HCT116 (cell line): ENCODE measurements around the gene APOLD1. TPM values are rescaled to one million over a fixed set of nuclear protein-coding genes. Genes with fewer than 3 reads are reported as not detected.

ENCODE experiments used
- ATAC-seq: fragments of 200-7000 bp; cut with Tn5 transposase; 2 replicates; pipeline ENCODE4 v1.9.1; 2020; ENCODE audit warnings: mild to moderate bottlenecking, moderate library complexity
- BruUV-seq: library from RNA; stranded (reverse); fragments of 400-500 nt; replicated peaks from 2 replicates; lab custom pipeline; 2021; lab: Mats Ljungman, UMichigan
- CTCF ChIA-PET: fragments of 300-600 bp; sonication (Branson Sonifier 250); formaldehyde crosslinking; loops from one replicate; lab custom pipeline; 2021; ENCODE audit warnings: antibody characterized with exemption; lab: Charles Lee
- POLR2A ChIA-PET: fragments of 300-600, 350-600 bp; sonication (Branson Sonifier 250); formaldehyde crosslinking; loops from one replicate; lab custom pipeline; 2021; ENCODE audit warnings: antibody characterized with exemption; lab: Charles Lee
- RAD21 ChIA-PET, 2 experiments: fragments of 300-600 bp; sonication (Branson Sonifier 250); formaldehyde crosslinking; loops; one replicate each; lab custom pipeline; 2023; ENCODE audit warnings: low total read pairs in 2 of 2; ENCODE audit not compliant: uncharacterized antibody in 2 of 2, unreplicated experiment in 2 of 2, low non-redundant PET in 1 of 2; lab: Charles Lee
- DNase-seq: peaks from one replicate; pipeline ENCODE4 v3.0.0-alpha.2; 2010; ENCODE audit warnings: low read depth, low spot score
- H2AFZ ChIP-seq: fragments of 200-600 bp; shearing (Covaris generic), sonication (generic); 2 replicates; pipeline ENCODE4 v1.6.1; 2017; ENCODE audit warnings: low read depth, mixed run types, mixed read lengths, antibody characterized with exemption, low read length; ENCODE audit not compliant: poor library complexity, severe bottlenecking
- H3K27ac ChIP-seq: 2 replicates; pipeline ENCODE4 v1.5.1; 2012; ENCODE audit warnings: low read depth, low read length
- H3K27me3 ChIP-seq: fragments of 200-600 bp; sonication (generic); 2 replicates; pipeline ENCODE4 v1.6.1; 2016; ENCODE audit warnings: mixed run types, low read length, mixed read lengths; ENCODE audit not compliant: insufficient read depth
- H3K36me3 ChIP-seq, 2 experiments: fragments of 200-500 bp in 1 of 2; fragments of 200-600 bp in 1 of 2; sonication (Bioruptor generic) in 1 of 2; sonication (generic) in 1 of 2; 2 replicates each; pipeline versions ENCODE4 v1.5.1 to v1.6.1; 2014 to 2016; ENCODE audit warnings: low read length in 2 of 2, inconsistent platforms in 1 of 2, mixed read lengths in 1 of 2, mixed run types in 1 of 2; ENCODE audit not compliant: insufficient read depth in 2 of 2, control insufficient read depth in 1 of 2
- H3K4me1 ChIP-seq, 2 experiments: fragments of 200-600 bp in 1 of 2; sonication (generic) in 1 of 2; 2 replicates each; pipeline versions ENCODE4 v1.5.1 to v1.6.1; 2012 to 2017; ENCODE audit warnings: low read length in 2 of 2, inconsistent platforms in 1 of 2, mild to moderate bottlenecking in 1 of 2, mixed read lengths in 1 of 2, mixed run types in 1 of 2, moderate library complexity in 1 of 2; ENCODE audit not compliant: insufficient read depth in 2 of 2, control insufficient read depth in 1 of 2
- H3K4me2 ChIP-seq: fragments of 200-600 bp; sonication (generic); 2 replicates; pipeline ENCODE4 v1.6.1; 2017; ENCODE audit warnings: mixed run types, low read length, mixed read lengths
- H3K4me3 ChIP-seq, 2 experiments: fragments of 200-600 bp in 1 of 2; sonication (generic) in 1 of 2; replicated peaks in 1 of 2; 2 replicates each; pipeline ENCODE4 v1.5.1; 2011 to 2016; ENCODE audit warnings: low read length in 2 of 2, control low read depth in 1 of 2, low read depth in 1 of 2, mild to moderate bottlenecking in 1 of 2, mixed read lengths in 1 of 2, mixed run types in 1 of 2
- H3K79me2 ChIP-seq: fragments of 200-600 bp; sonication (generic); 2 replicates; pipeline ENCODE4 v1.6.1; 2017; ENCODE audit warnings: mild to moderate bottlenecking, mixed run types, low read length, moderate library complexity, mixed read lengths; ENCODE audit not compliant: insufficient read depth
- H3K9ac ChIP-seq: fragments of 200-600 bp; sonication (generic); 2 replicates; pipeline ENCODE4 v1.6.1; 2016; ENCODE audit warnings: low read length, mixed read lengths
- H3K9me2 ChIP-seq: fragments of 200-600 bp; sonication (generic), shearing (Covaris generic); 2 replicates; pipeline ENCODE4 v1.6.1; 2017; ENCODE audit warnings: mixed run types, mild to moderate bottlenecking, moderate library complexity; ENCODE audit not compliant: insufficient read depth
- H3K9me3 ChIP-seq, 2 experiments: fragments of 200-500 bp in 1 of 2; fragments of 200-600 bp in 1 of 2; sonication (Bioruptor generic) in 1 of 2; sonication (generic) in 1 of 2; 2 replicates each; pipeline ENCODE4 v1.6.1; 2014 to 2017; ENCODE audit warnings: low read length in 2 of 2, mixed read lengths in 2 of 2, inconsistent platforms in 1 of 2, low read depth in 1 of 2, mild to moderate bottlenecking in 1 of 2, mixed run types in 1 of 2, moderate library complexity in 1 of 2; ENCODE audit not compliant: control insufficient read depth in 1 of 2, insufficient read depth in 1 of 2
- H4K20me1 ChIP-seq: fragments of 200-600 bp; sonication (generic), shearing (Covaris generic); 2 replicates; pipeline ENCODE4 v1.6.1; 2017; ENCODE audit warnings: mixed run types, mild to moderate bottlenecking, moderate library complexity; ENCODE audit not compliant: insufficient read depth
- CTCF ChIP-seq, 3 experiments: fragments of 200-600 bp in 1 of 3; sonication (generic) in 1 of 3; IDR thresholded peaks in 2 of 3; conservative IDR thresholded peaks in 1 of 3; 2 replicates each; pipeline ENCODE4 v1.5.1; 2012 to 2017; ENCODE audit warnings: low read depth in 2 of 3, low read length in 2 of 3, antibody characterized with exemption in 1 of 3, borderline replicate concordance in 1 of 3, control low read depth in 1 of 3, mild to moderate bottlenecking in 1 of 3, mixed read lengths in 1 of 3, mixed run types in 1 of 3, moderate library complexity in 1 of 3; ENCODE audit not compliant: insufficient read depth in 1 of 3
- EGR1 ChIP-seq: IDR thresholded peaks from 2 replicates; pipeline ENCODE4 v1.6.1; 2012; ENCODE audit warnings: low read depth
- EZH2 ChIP-seq: fragments of 200-600 bp; sonication (generic); IDR thresholded peaks from 2 replicates; pipeline ENCODE4 v1.6.1; 2017; ENCODE audit warnings: antibody characterized with exemption, mixed run types
- FOSL1 ChIP-seq: IDR thresholded peaks from 2 replicates; pipeline ENCODE4 v1.6.1; 2012; ENCODE audit warnings: low read depth
- JUND ChIP-seq: IDR thresholded peaks from 2 replicates; pipeline ENCODE4 v1.6.1; 2012
- MAX ChIP-seq: IDR thresholded peaks from 2 replicates; pipeline ENCODE4 v1.6.1; 2012
- POLR2A ChIP-seq: IDR thresholded peaks from 2 replicates; pipeline ENCODE4 v1.7.0; 2011; ENCODE audit warnings: borderline replicate concordance; ENCODE audit not compliant: insufficient read depth, insufficient read length; ENCODE audit errors: extremely low read depth
- RAD21 ChIP-seq: IDR thresholded peaks from 2 replicates; pipeline ENCODE4 v1.6.1; 2012; ENCODE audit warnings: low read depth, mild to moderate bottlenecking
- REST ChIP-seq: IDR thresholded peaks from 2 replicates; pipeline ENCODE4 v1.6.1; 2012; ENCODE audit warnings: low read depth
- SIN3A ChIP-seq: IDR thresholded peaks from 2 replicates; pipeline ENCODE4 v1.6.1; 2012; ENCODE audit warnings: low read depth
- TCF7L2 ChIP-seq: IDR thresholded peaks from 2 replicates; pipeline ENCODE4 v1.7.0; 2011; ENCODE audit warnings: borderline replicate concordance, inconsistent platforms; ENCODE audit not compliant: insufficient read depth, insufficient read length; ENCODE audit errors: extremely low read depth
- YY1 ChIP-seq: IDR thresholded peaks from 2 replicates; pipeline ENCODE4 v1.6.1; 2011; ENCODE audit warnings: low read length, low read depth, moderate library complexity, mild to moderate bottlenecking; ENCODE audit not compliant: insufficient replicate concordance; ENCODE audit errors: extremely low read depth
- ZBTB33 ChIP-seq: IDR thresholded peaks from 2 replicates; pipeline ENCODE4 v1.6.1; 2011; ENCODE audit warnings: mild to moderate bottlenecking, low read length, moderate library complexity; ENCODE audit not compliant: insufficient replicate concordance; ENCODE audit errors: extremely low read depth
- ZNF274 ChIP-seq: fragments of 200-500 bp; sonication (Bioruptor generic); IDR thresholded peaks from 2 replicates; pipeline ENCODE4 v1.6.1; 2014; ENCODE audit warnings: mild to moderate bottlenecking, low read depth, low read length, inconsistent platforms
- intact Hi-C: fragments of 100-400 bp; cut with micrococcal nuclease; formaldehyde crosslinking; loops from 2 replicates; pipeline ENCODE4 v1.10.0; 2022
- total RNA-seq: library from RNA; stranded (reverse); gene quantifications from one replicate; pipeline ENCODE4 v1.2.1, GENCODE V29; 2021; ENCODE audit not compliant: unreplicated experiment

APOLD1 gene
- total RNA-seq, 1 experiment from 2014 or later, result 3.9 TPM

GRCh38 chr12:12818701-12819100 is 33.2 kb downstream of the APOLD1 start (continued):
- TF ChIP-seq CTCF (IDR thresholded peaks at IDR 0.05 in 2 of 3, conservative IDR thresholded peaks at IDR 0.05 in 1 of 3; ENCODE audit: borderline replicate concordance in 1 of 3, insufficient read depth in 1 of 3, low read depth in 2 of 3, low read length in 2 of 3) (no peak), RAD21 (no peak), ZBTB33 (no peak), FOSL1 (no peak), SIN3A (no peak)

GRCh38 chr12:12819221-12819620 is 33.8 kb downstream of the APOLD1 start:
- CTCF ChIA-PET, result interaction anchor here (1.0 kb wide), 1 partner anchor 82 kb away, joined by 3 read pairs; no protein-coding TSS in a partner anchor
- H3K27me3 ChIP-seq, result no peaks in the 10 kb centered on the region
- H3K4me1 ChIP-seq, result peaks cover 30 to 61% of the 10 kb centered on the region in 2 experiments
- H4K20me1 ChIP-seq, result no peaks in the 10 kb centered on the region
- H2AFZ ChIP-seq, result no peak overlapping the region
- no peaks in the 10 kb centered on the region for H3K9me2 ChIP-seq
- BruUV-seq, result no TSS peak
- no peaks in the 10 kb centered on the region for H3K9me3 ChIP-seq
- POLR2A ChIA-PET, result no interaction called here
- H3K4me3 ChIP-seq, result 0 out of 4 replicates have a peak overlapping the region, but pooled peaks of 1 of the 2 experiments have one; percentile 8
- RAD21 ChIA-PET, result no interaction called here
- peak overlapping the region; percentile 57 for H3K4me2 ChIP-seq
- peak overlapping the region; percentile 75 for H3K27ac ChIP-seq
- peak overlapping the region; percentile 32 for H3K9ac ChIP-seq
- H3K79me2 ChIP-seq, result peaks cover 92% of the 10 kb centered on the region
- H3K36me3 ChIP-seq, result peaks cover 46 to 73% of the 10 kb centered on the region in 2 experiments
- DNase-seq, result no peak
- ATAC-seq, result 0 out of 2 replicates have a peak, but pooled peaks have one; percentile 41
- intact Hi-C loops, result loop anchor here (10.0 kb wide), 2 partner anchors 166 to 276 kb away; no protein-coding TSS in a partner anchor
- TF ChIP-seq YY1, result no peak
- no peak for TF ChIP-seq ZBTB33
- TF ChIP-seq JUND, result no peak
- no peak for TF ChIP-seq ZNF274
- no peak for TF ChIP-seq TCF7L2
- TF ChIP-seq REST, result no peak
- no peak for TF ChIP-seq SIN3A
- no peak for TF ChIP-seq EGR1
- TF ChIP-seq MAX, result no peak
- no peak for TF ChIP-seq POLR2A
- TF ChIP-seq EZH2, result no peak
